HG02840 (cell line): ENCODE measurements around the gene PDZD2.

Experiments used
- ATAC-seq: cut with Tn5 transposase; IDR thresholded peaks from one replicate; pipeline ENCODE4 v1.9.1; 2021; ENCODE audit warnings: mild to moderate bottlenecking, moderate library complexity, moderate number of reproducible peaks; ENCODE audit not compliant: unreplicated experiment, low FRiP score

PDZD2 gene

GRCh38 chr5:31637851-31638250 lies 1.1 kb upstream of the PDZD2 start:
- ATAC-seq: no peak

GRCh38 chr5:31638345-31638744 lies 586 bp upstream of the PDZD2 start:
- ATAC-seq: peak; percentile 20

- ATAC-seq: peak; percentile 4
These were observed 815 bp downstream of the PDZD2 start for GRCh38 chr5:31639481-31640411.

- ATAC-seq: no peak
These were observed 1.6 kb downstream of the PDZD2 start for GRCh38 chr5:31640573-31640972.

- no peak for ATAC-seq
These were observed 2.1 kb downstream of the PDZD2 start for GRCh38 chr5:31641059-31641458.

- no peak for ATAC-seq
These were observed 2.6 kb downstream of the PDZD2 start for GRCh38 chr5:31641575-31641974.

GRCh38 chr5:31645420-31646081 lies 6.6 kb downstream of the PDZD2 start:
- ATAC-seq: no peak

- ATAC-seq: no peak
These were observed 9.4 kb downstream of the PDZD2 start for GRCh38 chr5:31648326-31648725.

- no peak for ATAC-seq
These were observed 12.3 kb downstream of the PDZD2 start for GRCh38 chr5:31651241-31651640.

- ATAC-seq: no peak
These were observed 16.6 kb downstream of the PDZD2 start for GRCh38 chr5:31655491-31655890.

GRCh38 chr5:31656806-31657205 lies 17.9 kb downstream of the PDZD2 start:
- no peak for ATAC-seq

GRCh38 chr5:31657315-31657979 lies 18.5 kb downstream of the PDZD2 start:
- ATAC-seq: no peak

- no peak for ATAC-seq
These were observed 22.3 kb downstream of the PDZD2 start for GRCh38 chr5:31661257-31661656.

GRCh38 chr5:31663519-31663918 lies 24.6 kb downstream of the PDZD2 start:
- ATAC-seq: no peak

- ATAC-seq: no peak
These were observed 25.6 kb downstream of the PDZD2 start for GRCh38 chr5:31664566-31664965.

GRCh38 chr5:31671339-31671741 lies 32.4 kb downstream of the PDZD2 start:
- no peak for ATAC-seq

- ATAC-seq: no peak
These were observed 35.5 kb downstream of the PDZD2 start for GRCh38 chr5:31674371-31674951.

GRCh38 chr5:31675472-31675871 lies 36.5 kb downstream of the PDZD2 start:
- ATAC-seq: no peak

- no peak for ATAC-seq
These were observed 39.2 kb downstream of the PDZD2 start for GRCh38 chr5:31678180-31678579.

- ATAC-seq: no peak
These were observed 41.6 kb downstream of the PDZD2 start for GRCh38 chr5:31680528-31680927.

- no peak for ATAC-seq
These were observed 43.1 kb downstream of the PDZD2 start for GRCh38 chr5:31682025-31682424.
